Activated effector memory CD4-positive, alpha-beta T cell treated with anti-CD3 and anti-CD28 coated beads, Interleukin-2, amount 50 U/mL, for 16 hours (primary cell): ENCODE measurements around the gene TMEM167B.
A peak's percentile ranks its signal among the peaks of the same experiment; 100 is the strongest.

Source experiments
- DNase-seq: peaks from one replicate; pipeline ENCODE4 v3.0.0-alpha.2; 2020

Gene TMEM167B

DNA sequence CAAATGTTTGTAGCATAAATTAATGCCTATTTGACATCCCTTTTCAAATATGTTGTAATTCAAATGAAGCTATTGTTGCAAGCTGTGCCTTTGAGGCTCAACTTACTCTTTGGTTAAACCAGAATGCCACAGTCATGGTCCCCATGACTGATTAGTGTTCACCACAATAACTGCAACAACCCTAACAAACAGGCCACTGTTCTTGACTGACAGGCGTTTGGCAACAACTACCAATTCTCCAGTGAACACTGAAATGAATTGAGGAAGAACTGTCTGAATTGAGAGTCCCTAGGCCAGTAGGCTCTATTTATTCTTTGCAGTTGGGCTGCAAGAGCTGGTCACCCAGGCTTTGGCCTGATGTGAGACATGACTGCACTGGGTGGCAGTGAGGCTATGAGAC lies 6.6 kb upstream of the TMEM167B start:
- no peak for DNase-seq

DNA sequence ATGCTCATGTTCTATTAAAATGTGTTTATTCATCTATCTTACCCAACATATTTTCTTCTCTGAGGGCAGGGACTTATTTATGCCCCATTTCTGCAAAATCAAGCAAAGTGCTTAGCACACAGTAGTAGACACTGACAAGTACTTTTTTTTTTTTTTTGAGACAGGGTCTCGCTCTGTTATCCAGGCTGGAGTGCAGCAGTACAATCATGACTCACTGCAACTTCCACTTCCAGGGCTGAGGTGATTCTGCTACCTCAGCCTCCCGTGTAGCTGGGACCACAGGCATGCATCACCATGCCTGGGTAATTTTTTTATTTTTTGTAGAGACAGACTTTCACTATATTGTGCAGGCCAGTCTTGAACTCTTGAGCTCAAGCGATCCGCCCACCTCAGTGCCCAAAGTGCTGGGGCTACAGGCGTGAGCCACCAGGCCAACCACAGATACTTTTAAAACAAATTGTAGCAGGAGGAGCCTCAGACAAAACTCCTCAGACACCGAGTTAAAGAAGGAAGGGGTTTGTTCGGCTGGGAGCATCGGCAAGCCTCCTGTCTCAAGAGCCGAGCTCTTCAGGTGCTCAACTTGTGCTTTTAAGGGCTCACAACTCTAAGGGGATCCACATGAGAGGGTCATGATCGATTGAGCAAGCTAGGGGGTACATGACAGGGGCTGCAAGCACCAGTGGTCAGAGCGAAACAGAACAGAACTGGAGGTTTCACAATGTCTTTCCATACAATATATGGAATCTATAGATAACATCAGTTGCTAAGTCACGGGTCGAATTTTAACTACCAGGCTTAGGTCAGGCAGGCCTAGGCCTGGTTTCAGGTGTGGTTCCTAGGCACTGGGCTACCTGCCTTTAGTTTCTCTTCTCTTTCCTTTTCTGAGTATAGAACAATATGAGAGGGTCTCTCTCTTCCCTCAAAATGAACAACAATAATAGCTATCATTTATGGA lies 5.7 kb upstream of the TMEM167B start:
- DNase-seq: no peak

DNA sequence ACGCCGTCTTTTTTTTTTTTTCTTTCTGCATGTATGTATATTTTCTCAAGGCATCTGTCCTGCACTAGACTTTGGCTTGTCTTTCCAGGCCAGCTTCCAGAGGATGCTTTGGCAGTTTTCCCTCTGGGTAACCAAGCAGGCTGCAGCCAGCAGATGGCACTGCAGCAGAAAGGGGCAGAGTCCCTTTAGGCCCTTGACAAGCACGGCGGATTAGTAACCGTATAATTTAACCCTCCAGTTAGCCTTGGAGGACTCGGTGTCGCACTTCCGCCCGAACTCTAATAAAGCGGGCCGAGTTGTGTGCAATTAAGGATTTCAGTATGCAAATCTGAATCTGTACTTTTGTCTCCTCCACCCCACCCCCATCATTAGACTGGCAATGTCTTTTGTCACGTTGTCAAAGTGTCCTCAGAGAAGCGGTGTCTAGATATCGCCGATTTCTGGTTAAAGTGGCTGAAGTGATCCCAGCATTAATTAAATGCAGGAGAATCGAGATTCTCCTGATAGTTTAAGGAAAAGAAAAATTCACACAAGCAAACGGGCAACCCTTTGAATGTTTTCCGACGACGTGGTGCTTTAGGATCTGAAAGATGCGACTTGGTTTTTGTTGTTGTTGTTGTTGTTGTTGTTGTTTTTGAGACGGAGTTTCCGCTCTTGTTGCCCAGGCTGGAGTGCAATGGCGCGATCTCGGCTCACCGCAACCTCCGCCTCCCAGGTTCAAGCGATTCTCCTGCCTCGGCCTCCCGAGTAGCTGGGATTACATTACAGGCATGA lies 1.1 kb upstream of the TMEM167B start:
- peak; percentile 71 for DNase-seq

DNA sequence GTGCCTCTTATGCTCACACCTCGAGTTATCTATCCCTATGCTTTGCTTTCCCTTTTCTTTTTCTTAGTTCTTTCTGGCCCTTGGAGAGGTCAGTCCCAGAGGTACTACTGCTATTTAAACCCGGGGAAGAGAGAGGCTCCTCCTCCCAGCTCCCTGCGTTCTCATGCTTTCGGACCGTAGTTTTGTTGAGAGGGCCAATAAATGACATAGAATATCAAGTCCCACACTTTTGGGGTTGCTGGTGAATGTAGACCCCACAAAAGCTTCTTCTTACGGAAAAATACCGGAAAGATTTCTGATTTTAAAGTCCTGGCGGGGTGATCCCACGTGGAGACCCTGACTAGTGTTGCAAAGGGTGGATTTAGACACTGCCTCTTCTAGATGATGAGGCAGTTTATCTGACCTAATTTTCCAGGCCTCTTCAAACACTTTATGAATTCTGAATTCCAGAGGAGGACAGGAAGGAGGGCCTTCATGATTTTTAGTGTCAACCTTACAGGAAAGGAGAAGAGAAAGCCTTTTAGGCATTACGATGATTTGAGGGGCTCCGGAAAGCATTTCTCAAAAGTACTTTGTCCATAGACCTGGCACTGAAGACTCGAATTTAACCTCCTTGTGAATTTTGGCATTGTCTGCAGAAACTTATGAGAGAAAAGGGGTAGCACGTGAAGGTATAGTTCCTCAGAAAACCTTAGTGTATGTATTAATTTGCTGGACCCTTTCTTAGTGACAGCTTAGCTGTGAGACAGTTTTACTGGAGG lies 694 bp downstream of the TMEM167B start:
- DNase-seq: no peak

DNA sequence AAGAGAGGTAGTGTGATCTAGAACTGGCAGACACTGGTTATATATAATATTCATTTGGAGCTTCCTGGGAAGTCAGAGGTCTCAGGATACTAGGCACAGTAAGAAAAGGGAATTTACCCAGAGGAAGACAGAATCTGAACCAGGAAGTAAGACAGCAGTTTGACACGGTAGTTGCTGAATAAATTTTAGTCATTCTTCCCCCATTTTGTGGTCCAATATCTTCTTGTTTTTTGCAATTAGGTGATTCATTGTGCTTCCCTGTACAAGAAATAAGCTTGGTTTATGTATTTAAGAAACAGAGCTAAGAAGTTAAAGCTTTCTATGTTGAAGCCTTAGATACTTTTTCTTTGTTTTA lies 1.3 kb downstream of the TMEM167B start:
- DNase-seq: no peak

DNA sequence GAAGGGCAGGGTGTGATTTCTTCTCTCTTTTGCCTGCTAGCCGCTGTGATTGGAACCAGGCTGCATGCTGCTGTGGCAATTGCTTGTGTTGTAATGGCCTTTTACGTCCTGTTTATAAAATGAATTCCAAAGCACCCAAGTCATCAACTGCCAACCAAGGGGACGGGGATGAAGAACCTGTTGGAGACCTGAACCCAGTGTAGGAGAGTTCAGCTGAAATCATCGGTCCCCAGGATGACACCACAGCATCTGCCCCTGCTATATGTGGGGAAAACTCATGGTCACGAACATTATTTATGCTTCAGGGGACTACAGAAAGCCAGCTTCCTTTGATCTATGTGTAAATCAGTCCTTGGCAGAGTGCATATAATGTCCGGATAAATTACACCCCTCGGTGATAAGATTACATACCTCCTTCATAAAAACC lies 3.8 kb downstream of the TMEM167B start:
- no peak for DNase-seq

DNA sequence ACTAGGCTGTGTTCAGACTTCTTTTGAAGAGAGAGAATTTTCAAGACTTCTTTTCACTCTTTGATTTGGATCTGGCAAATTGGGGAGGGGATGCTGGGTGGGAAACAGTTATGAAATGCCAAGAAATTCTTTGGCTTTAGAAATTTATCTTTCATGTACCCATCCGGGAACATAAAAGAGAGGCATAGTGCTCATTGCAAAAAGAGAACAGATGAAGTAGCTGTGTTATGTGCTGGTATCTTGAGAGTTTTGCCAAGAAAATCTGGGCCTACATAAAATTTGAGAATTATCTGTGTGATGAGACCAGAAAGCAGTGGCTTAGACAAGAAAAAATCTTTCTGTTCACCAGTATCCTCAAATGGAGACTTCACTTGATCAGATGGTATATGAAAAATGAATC lies 4.3 kb downstream of the TMEM167B start:
- no peak for DNase-seq

DNA sequence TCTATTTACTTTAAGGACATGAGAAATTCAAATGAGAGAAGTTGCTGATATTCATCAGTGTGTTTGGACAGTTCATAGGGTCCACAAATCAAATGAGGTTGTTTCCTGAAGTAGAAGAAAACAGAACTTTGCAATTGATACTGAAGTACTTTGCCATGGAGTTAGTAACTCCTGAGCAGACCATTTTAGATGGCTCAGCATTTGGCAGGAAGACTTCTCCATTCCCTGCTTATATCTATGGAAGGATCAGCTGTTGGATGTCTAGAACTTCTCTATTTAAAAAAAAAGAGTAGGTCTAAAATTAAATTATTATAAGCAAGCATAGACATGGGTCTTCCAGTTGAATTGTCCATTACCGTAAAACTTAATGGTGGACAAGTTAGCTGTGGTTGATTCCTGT lies 5.1 kb downstream of the TMEM167B start:
- DNase-seq: no peak

DNA sequence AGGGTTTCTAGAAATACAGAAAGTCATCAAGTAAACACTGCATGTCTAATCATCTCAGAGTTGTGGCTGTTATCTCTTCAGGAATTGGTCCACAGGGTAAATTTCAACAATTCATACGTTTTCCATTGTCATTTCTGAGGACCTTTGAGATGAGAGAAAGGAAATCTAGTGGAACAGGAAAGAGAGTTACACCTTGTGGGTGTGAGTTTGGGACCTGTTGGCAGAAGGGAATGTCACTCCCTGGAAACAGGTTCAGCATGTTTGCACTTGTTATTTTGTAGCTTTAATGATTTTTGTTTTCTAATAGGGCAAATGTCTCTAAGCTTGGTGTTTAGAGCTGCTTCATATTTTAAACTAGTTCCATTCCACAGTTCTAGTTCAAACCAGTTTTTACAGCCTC lies 5.6 kb downstream of the TMEM167B start:
- DNase-seq: no peak

DNA sequence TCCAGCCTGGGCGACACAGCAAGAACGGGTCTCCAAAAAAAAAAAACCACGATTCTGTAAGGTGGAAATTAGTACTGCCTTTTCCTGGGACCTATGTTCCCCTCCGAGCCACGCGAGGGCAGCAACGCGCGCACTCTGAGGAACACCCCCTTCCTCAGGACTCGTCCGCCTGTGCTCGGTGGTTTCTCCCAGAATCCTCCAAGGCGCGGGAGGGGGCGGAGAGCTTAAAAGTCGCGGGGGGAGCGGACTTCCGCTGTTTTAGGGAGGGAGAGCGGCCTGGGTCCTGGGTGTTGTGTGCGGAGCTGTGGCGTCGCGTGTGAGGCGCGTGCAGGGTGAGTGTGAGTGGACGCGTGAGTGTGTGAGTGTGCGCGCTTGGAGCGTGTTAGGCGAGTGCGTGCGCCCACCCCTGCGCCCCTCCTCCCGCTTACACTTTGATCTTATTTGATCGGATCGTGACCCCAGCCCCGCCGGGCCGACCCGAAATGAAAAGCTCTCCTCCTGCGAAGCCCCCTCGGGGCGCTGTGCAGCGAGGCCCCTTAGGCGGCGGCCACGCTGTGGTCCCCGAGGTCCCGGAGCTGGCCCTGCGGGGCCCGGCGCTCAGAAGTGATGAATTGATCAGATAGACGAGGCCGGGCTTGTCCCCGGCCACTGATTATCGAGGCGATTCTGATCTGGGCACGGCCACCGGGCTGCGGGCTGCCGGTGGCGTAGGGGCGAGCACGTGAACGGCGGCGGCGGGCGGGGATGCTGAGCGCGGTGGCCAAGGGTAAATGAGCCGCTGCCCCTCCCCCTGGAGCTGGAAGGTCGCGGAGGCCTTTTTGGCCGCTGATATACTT lies 9.6 kb downstream of the TMEM167B start:
- peak; percentile 99 for DNase-seq

DNA sequence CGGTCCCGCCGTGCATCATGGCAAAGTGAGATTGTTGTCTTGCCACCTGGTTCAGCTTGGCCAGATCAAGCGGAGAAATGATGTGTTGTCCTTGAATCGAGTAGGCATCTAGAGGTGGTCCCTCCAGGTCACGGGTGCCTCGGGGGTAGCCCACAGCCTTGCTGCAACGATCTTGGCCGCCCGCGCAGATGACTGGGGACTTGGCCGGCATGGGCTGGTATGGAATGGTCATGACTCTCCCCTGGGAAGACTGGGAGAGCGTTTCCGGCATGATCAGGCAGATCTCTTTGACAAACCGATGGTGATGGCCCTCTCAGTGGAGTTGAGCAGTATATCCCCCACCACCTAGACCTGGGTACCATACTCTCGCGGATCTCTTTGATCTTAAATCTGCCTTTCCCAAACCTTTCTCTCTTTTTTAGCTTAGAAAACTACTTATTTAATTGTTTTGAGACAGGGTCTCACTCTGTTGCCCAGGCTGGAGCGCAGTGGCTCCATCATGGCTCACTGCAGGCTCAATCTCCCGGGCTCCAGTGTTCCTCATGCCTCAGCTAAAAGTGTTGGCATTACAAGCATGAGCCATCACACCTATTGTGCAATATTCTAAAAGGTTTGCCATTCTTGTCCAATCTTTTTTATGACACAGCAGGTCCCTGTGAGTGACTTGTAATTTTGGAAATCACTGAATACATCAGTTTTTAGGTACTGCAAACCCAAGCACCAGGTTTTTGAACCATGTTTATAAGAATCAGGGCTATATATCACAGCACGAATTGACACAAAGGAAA lies 14.0 kb downstream of the TMEM167B start:
- DNase-seq: no peak

DNA sequence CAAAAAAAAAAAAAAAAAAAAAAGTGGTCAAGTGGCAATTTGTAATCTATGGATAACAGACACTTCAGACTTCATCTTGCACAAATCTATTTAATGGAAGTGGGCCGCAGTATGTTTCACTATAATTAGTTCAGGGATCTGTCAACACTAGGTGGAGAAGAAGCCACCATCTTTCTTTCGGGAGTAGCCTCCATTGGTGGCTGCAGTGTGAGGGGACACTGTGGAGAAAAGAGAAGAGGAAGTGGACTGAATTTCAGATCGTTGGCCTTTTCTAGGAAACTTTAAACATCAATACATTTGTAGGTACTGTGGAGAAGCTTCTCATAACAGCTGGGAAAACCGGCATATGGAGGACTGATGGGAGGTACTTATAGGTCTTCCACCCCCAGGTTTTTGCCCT lies 15.3 kb downstream of the TMEM167B start:
- no peak for DNase-seq

DNA sequence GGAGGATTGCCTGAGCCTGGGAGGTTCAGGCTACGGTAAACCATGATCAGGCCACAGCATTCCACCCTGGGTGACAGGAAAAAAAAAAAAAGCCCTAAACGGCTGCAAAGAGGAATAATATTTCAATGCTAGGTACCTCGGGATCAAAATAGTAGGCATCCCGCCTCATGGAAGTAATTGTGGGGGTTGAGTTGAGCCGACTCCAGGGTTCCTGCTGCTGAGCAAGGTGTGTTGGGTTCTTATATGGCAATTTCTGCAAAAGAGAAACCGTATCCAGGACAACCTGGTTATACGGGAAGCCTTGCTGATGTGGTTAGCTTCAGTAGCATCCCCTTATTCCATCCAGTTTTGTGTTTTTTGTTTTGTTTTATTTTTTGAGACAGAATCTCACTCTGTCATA lies 17.2 kb downstream of the TMEM167B start:
- DNase-seq: no peak

DNA sequence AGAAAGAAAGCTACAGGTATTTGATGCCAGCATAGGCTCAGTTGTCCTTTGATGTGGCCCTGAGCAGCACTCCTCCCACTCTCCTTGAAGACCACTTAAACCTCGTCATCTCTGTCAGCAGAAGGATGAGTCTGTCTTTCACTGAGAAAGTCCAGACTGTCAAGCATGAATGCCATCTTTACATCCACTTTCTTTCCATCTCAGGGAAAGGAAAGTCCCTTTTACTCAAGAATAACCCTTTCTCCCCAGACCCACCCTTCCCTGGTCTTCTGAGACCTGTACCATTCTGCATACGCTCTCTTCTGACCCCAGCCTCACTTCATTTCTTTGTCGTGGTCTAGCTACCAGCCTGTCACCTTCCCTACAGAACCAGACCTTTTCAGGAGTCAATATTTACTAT lies 19.3 kb downstream of the TMEM167B start:
- DNase-seq: no peak

DNA sequence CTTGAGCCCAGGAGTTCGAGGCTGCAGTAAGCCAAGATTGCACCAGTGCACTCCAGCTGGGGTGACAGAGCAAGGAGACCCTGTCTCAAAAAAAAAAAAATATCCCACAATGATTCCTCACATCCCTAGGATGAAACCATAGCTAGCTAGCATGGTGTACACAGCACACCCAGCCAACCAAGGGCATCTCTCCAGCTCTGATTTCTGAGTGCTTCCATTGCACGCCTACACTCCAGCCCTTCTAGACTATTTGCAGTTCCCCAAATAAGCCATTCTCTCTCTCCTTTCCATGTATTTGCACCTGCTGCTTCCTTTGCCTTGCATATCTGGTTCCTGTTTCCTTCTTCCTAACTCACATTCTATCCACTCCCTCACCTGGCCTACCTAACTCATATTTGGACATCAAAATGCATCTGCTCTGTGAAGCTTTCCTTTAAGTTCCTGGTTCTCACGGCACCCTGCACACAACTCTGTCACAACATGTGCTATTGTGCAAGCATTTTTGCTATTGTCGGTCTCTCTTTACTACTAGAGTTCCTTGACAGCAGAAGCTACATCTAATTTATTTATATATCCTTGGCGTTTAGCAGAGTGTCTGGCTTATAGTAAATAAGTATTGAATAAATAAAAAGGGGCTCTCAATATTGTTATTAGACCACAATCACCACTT lies 21.0 kb downstream of the TMEM167B start:
- DNase-seq: no peak

DNA sequence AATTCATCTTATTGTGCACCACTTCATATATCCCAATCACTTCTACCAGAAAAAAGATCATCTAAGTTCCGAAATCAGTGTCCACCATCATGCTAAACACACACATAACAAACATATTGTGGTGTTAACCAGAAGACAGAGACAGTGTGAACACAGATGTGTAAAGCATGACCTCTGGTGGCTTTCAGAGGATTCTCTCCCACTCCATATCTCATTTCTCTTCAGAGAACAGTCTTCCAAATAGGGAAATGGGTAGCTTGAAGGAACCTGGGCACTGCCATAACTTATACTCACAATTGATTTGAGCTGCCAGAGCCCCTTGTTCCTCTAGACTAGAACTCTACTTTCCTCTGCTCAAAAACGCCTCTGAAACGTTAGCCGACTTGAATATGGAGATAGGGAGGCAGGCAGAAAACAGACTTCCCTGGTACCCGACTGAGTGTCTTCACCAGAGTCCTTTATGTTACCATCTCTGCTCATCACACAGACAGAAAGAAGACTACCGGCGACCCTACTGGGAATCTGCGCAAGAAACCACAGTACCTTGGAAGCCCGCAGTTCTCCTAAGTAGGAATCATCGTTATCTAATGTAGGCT lies 21.6 kb downstream of the TMEM167B start:
- DNase-seq: no peak

DNA sequence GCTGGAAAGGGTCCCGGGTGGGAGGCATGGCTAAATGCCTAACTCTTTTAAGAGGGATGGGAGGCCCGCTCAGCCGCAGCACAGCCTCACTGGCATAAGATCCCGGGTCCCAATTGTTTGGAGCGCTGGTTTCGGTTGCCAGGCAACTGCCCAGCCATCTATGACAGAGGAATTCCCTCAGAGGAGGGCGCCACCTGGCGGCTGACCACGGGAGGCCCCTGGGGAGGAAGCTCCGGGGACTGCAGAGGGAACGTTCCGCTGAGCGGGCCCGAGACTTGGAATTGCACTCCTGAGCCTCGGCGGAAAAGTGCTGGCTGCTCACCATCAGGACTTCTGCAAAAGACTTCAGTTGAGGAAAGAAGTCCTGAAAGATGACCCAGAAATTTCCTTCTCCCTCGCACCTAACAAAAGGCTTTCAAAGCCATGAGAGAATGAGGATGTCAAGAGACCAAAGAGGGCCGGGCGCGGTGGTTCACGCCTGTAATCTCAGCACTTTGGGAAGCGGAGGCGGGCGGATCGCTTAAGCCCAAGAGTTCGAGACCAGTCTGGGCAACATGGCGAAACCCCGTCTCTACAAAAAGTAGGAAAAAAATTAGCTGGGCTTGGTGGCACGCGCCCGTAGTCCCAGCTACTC lies 22.2 kb downstream of the TMEM167B start:
- DNase-seq: peak; percentile 96

DNA sequence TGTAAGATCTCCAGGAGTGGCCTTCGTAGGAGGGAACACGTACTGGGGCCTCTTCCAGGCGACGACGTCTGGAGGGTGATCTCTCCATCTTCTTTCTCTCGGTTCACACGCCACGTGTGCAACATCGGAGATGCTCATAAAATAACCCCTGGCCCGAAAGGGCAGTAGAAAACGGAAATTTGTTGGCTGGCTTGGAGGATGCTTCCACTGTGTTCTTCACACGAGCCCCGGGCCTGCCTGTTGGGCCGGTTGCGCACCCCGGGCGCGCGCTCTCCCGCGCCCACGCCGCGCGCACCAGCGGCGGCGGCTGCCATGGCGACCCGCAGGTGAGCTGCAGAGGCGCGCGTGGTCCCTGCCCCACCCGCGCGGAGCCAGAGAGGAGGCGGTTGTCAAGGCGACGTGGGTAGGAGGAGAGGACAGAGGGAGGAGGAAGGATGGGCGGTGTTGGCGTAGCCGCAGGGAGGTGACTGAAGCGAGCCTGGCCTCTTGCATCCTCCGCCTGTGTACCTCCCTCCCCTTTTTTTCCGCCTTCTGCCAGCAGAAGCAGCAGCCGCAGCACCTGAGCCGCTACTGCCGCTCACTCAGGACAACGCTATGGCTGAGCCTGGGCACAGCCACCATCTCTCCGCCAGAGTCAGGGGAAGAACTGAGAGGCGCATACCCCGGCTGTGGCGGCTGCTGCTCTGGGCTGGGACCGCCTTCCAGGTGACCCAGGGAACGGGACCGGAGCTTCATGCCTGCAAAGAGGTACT lies 23.2 kb downstream of the TMEM167B start, which contains the start of gene ELAPOR1:
TSS of gene ELAPOR1 (plus strand) at position 526 of the 752 bp plus-strand sequence. CDS start at position 595, 69 bp downstream.
- DNase-seq: peak; percentile 95

DNA sequence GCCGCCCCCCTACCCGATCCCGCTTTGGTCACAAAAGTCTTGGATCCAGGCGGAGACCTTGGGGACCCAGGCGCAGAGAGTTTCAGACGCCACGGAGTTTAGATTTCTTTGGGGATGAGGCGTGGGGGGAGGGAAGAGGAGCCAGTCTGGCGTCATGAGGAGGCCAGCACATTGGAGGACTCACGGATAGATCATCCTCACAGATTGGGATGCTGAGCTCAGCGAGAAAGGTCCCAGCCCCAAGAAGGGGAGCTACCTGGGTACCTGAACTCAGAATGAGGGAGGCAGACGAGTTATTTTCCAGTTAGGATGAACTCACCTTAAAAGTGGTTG lies 23.7 kb downstream of the TMEM167B start:
- DNase-seq: no peak
